ENCODE measurements around the gene ADCK1.

GRCh38 chr14:77805706-77806105 lies 5.8 kb downstream of the ADCK1 start:
- TF ChIP-seq, protein P1, sequence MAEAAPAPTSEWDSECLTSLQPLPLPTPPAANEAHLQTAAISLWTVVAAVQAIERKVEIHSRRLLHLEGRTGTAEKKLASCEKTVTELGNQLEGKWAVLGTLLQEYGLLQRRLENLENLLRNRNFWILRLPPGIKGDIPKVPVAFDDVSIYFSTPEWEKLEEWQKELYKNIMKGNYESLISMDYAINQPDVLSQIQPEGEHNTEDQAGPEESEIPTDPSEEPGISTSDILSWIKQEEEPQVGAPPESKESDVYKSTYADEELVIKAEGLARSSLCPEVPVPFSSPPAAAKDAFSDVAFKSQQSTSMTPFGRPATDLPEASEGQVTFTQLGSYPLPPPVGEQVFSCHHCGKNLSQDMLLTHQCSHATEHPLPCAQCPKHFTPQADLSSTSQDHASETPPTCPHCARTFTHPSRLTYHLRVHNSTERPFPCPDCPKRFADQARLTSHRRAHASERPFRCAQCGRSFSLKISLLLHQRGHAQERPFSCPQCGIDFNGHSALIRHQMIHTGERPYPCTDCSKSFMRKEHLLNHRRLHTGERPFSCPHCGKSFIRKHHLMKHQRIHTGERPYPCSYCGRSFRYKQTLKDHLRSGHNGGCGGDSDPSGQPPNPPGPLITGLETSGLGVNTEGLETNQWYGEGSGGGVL (tag by site-specific recombination; IDR thresholded peaks at IDR 0.05) = no peak
- TF ChIP-seq ZNF513 (tag by site-specific recombination; IDR thresholded peaks at IDR 0.05) (no peak), ATF2 (tag by site-specific recombination; IDR thresholded peaks at IDR 0.05; ENCODE audit: low read depth) (no peak), ZNF596 (tag by site-specific recombination; IDR thresholded peaks at IDR 0.05) (no peak), TCF7L2 (IDR thresholded peaks at IDR 0.05; ENCODE audit: borderline replicate concordance, low read depth, low read length) (no peak)
- TF ChIP-seq, protein P2, sequence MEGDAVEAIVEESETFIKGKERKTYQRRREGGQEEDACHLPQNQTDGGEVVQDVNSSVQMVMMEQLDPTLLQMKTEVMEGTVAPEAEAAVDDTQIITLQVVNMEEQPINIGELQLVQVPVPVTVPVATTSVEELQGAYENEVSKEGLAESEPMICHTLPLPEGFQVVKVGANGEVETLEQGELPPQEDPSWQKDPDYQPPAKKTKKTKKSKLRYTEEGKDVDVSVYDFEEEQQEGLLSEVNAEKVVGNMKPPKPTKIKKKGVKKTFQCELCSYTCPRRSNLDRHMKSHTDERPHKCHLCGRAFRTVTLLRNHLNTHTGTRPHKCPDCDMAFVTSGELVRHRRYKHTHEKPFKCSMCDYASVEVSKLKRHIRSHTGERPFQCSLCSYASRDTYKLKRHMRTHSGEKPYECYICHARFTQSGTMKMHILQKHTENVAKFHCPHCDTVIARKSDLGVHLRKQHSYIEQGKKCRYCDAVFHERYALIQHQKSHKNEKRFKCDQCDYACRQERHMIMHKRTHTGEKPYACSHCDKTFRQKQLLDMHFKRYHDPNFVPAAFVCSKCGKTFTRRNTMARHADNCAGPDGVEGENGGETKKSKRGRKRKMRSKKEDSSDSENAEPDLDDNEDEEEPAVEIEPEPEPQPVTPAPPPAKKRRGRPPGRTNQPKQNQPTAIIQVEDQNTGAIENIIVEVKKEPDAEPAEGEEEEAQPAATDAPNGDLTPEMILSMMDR (tag by site-specific recombination; IDR thresholded peaks at IDR 0.05) = no peak
- TF ChIP-seq, protein P3, sequence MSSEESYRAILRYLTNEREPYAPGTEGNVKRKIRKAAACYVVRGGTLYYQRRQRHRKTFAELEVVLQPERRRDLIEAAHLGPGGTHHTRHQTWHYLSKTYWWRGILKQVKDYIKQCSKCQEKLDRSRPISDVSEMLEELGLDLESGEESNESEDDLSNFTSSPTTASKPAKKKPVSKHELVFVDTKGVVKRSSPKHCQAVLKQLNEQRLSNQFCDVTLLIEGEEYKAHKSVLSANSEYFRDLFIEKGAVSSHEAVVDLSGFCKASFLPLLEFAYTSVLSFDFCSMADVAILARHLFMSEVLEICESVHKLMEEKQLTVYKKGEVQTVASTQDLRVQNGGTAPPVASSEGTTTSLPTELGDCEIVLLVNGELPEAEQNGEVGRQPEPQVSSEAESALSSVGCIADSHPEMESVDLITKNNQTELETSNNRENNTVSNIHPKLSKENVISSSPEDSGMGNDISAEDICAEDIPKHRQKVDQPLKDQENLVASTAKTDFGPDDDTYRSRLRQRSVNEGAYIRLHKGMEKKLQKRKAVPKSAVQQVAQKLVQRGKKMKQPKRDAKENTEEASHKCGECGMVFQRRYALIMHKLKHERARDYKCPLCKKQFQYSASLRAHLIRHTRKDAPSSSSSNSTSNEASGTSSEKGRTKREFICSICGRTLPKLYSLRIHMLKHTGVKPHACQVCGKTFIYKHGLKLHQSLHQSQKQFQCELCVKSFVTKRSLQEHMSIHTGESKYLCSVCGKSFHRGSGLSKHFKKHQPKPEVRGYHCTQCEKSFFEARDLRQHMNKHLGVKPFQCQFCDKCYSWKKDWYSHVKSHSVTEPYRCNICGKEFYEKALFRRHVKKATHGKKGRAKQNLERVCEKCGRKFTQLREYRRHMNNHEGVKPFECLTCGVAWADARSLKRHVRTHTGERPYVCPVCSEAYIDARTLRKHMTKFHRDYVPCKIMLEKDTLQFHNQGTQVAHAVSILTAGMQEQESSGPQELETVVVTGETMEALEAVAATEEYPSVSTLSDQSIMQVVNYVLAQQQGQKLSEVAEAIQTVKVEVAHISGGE (tag by site-specific recombination; conservative IDR thresholded peaks at IDR 0.05; ENCODE audit: low read depth) = no peak
- TF ChIP-seq, protein P4, sequence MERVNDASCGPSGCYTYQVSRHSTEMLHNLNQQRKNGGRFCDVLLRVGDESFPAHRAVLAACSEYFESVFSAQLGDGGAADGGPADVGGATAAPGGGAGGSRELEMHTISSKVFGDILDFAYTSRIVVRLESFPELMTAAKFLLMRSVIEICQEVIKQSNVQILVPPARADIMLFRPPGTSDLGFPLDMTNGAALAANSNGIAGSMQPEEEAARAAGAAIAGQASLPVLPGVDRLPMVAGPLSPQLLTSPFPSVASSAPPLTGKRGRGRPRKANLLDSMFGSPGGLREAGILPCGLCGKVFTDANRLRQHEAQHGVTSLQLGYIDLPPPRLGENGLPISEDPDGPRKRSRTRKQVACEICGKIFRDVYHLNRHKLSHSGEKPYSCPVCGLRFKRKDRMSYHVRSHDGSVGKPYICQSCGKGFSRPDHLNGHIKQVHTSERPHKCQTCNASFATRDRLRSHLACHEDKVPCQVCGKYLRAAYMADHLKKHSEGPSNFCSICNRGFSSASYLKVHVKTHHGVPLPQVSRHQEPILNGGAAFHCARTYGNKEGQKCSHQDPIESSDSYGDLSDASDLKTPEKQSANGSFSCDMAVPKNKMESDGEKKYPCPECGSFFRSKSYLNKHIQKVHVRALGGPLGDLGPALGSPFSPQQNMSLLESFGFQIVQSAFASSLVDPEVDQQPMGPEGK (tag by site-specific recombination; IDR thresholded peaks at IDR 0.05) = no peak

All from HEK293 (cell line).